DMS 273 (cell line): ENCODE measurements around the gene NT5C3B.
"Not testable (repeated sequence)": the region's sequence is repeated elsewhere in the genome, so short reads cannot be mapped to it uniquely, and the experiment has no call there.

Experiments
- DNase-seq: peaks from one replicate; lab custom pipeline; 2025; ENCODE audit not compliant: unreplicated experiment; lab: John Stamatoyannopoulos, UW

The NT5C3B gene

DNA sequence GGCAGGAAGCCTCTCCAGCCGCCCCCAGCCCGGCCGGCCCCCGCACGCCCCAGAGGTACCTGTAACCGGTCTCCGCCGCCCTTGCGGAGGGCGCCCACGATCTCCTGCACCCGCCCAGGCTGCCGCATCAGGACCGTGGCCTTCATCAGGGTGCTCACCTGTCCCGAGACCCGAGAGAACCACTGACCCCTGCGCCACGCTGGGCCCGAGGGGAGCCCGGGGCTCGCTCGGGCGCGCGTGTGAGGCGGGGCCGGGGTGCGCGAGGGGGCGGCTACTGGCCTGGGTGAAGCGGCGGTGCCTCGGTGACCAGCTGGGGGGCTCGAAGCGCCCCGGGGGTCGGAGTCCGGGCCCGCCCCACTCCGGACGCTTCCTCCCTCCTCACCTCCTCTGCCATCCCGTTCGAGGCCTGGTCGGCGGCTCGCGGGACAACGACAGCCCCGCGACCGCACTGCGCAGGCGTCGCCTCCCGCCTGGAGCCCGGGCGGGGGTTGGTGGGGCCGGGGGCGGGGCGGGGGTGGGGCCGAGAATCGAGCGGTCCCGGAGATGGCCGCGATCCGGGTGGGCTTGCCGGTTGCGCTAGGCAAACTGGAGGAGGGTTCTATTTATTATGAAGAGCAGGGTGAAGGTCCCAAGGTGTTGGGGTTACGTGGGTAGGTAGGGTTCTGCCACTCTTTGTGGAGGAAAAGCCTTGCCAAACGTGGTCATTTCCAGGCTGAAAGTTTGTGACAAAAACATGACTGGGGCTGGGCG, at the start of gene NT5C3B:
NT5C3B (minus strand) TSS at position 433 of the 750 bp plus-strand sequence; CDS start at position 394, 39 bp downstream.
- DNase-seq = peak; percentile 80

- DNase-seq = no peak
These were observed 49.7 kb upstream of the NT5C3B start for GRCh38 chr17:41885733-41886132.

DNA sequence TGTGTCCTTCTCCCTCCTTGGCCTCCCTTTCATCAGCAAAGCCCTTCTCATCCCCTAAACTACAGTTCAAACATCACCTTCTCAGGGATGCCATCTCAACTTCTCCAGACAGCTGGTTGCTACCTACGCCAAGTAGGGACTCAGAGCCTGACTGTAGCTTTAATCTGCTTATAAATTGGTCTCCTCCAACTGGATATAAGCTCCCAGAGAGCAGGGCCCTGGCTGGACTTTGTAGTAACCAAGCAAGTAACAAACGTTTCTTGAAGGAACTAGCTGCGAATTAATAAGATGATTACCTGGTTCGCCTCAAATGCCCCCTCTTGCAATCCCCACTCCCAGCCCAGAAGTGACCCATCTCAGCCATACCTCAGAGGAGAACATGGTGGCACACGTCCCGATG, 46.7 kb upstream of the NT5C3B start:
- DNase-seq = no peak

GRCh38 chr17:41880130-41880529, 44.1 kb upstream of the NT5C3B start:
- no peak for DNase-seq

- not testable (repeated sequence) for DNase-seq
These were observed 38.2 kb upstream of the NT5C3B start for GRCh38 chr17:41874293-41874670.

- no peak for DNase-seq
These were observed 37.7 kb upstream of the NT5C3B start for GRCh38 chr17:41873559-41874292.

- no peak for DNase-seq
These were observed 35.8 kb upstream of the NT5C3B start for GRCh38 chr17:41871789-41872188.

DNA sequence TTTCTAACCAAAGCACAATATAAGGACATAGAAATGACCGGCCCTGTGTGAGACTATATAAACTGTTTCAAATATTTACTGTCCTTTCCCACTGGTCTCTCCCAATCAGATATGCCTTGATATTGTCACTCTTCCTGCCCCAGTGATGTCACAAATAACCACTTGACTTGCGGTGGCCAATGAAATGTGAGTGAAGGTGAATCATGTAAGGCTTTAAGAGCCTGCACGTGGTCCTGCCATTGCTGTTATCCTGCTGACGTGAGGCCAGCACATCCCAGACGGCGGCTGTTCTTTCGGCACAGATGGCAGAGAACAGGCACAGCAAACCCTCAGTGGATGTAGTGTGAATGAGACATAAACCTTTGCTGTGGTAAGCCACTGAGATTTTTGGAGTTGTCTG, 34.6 kb upstream of the NT5C3B start:
- peak; percentile 23 for DNase-seq

DNA sequence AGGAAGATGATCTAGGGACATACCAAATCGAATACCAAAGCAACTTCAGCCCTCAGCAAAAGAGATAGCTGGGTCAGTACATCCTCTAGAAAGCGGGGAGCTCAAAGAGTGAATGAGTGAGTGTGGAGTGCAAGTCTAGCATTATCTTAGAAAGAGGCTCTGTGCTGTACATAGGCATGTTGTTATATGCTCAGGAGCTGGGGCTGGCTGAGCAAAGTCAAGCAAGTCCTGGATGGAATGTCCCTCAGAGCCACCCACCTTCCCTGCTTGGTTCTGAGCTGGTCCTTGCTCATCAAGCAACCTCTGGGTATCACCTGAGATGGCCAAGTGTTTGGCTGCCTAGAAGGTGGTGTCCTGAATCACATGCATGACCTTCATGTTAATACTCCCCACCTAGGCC, 34.1 kb upstream of the NT5C3B start:
- no peak for DNase-seq

GRCh38 chr17:41869426-41869825, 33.4 kb upstream of the NT5C3B start:
- DNase-seq = no peak

- DNase-seq = no peak
These were observed 32.5 kb upstream of the NT5C3B start for GRCh38 chr17:41868568-41868967.

DNA sequence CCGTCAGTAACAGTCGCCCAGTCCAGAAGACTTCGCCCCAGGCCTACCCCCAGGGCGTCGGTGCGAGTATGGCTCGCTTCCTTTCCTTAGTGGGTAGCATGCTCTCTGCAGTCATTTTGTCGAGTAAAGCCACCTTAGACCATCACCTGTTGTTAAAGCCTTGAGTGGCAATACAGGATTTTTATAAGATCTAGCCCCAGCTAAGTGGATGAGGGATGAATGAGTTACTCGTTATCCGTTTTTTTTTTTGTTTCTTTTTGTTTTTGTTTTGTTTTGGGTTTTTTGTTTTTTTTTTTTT, 29.5 kb upstream of the NT5C3B start:
- DNase-seq = no peak

DNA sequence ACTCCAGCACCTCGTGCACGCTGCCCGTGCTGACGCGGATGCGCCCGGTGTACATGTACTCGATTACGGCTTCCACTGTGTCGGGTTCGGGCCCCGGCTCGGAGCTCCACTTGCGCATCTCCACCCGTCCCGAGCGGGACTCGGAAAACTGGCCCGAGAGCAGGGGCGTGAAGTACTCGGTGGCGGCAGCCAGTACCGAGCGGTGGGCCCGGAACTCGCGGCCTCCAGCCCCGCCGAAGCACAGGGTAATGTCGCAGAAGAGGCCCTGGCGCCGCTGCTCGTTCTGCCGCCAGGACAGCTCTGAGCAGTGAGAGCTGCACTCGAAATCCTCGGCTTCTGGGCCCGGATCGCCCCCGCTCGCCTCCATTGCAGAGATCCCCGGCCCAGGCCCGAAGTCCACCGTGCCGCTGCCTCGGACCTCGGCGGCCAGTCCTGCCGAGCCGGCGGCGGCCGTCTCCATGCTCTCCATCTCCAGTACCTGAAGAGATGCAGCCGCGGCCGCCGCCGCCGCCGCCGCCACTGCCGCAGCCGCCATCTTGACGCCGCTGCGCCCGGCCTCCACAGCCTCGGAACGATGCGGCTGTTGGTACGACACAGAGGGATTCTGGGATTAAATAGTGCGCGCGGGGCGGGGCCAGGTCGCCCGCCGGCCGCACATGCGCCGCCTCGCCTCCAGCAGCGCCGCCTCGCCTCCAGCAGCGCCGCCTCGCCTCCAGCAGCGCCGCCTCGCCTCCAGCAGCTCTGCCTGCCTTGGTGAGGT, 29.0 kb upstream of the NT5C3B start, which contains the start of gene KLHL11:
KLHL11 (minus strand) TSS at position 588 of the 760 bp plus-strand sequence; CDS start at position 535, 53 bp downstream.
- peak; percentile 97 for DNase-seq

DNA sequence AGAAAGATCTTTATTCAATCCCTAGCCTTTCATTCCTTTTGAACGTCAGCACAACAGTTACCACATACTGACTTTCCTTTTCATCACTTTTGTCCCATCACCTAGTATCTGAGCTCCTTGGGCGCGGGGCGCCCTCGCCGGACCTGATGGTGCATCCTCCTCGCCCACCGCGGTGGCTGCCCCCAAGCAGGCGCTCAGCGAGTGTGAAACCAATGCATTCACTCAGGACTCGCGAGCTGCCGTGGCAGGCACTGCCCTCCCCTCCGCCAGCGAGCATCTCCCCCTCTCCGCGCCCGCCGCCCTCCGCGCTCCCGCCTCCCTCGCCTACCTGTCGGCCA, 28.4 kb upstream of the NT5C3B start:
- no peak for DNase-seq

- no peak for DNase-seq
These were observed 27.2 kb upstream of the NT5C3B start for GRCh38 chr17:41863074-41863848.

DNA sequence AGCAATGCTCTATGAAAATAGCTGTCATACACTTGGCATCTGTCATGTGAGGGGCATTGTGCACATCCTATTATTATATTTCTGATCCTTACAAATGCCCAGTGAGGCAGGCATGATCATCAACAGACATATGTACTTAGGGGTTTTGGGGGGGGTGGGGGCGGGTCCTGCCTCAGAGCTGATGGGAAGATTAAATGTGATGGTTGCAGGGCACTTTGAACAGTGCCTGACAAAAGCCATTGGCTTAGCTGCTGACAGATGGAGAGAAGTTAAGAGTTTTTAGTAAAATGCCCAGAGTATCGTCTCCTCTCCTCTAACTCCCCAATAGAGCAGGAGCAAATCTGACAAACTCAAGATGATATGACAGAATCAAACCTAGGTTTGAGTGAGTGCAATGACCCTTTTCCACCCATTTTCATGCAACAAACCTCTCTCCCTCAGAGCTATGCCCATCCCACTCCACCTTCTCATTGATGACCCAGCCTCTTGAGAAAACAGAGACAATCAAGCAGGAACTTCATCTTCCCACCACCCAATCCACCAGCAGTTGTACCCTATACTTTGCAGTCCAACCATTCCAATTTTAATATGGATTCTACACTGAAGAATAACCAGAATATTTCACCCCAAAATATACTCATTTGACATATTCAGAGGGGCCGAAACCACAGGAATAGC, 24.4 kb upstream of the NT5C3B start:
- DNase-seq = no peak

- not testable (repeated sequence) for DNase-seq
These were observed 15.3 kb upstream of the NT5C3B start for GRCh38 chr17:41851382-41851781.

GRCh38 chr17:41849251-41849990, 13.4 kb upstream of the NT5C3B start:
- DNase-seq = no peak

- DNase-seq = no peak
These were observed 12.8 kb upstream of the NT5C3B start for GRCh38 chr17:41848788-41849187.

DNA sequence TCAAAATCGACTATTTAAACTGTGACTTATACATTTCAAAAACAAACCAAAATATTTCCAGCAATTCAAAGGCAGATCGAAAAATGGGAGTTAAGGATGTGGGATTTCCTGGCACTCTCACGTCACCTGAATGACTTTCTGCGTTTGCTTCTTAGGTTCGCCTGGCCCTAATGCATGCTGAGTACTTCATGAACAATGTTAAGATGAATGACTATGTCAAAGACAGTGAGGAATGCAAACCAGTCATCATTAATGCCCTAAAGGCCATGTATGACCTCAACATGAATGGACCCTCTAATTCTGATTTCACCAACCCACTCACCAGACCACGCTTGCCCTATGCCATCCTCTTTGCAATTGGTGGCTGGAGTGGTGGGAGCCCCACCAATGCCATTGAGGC, 8.9 kb upstream of the NT5C3B start:
- DNase-seq = no peak
